WTC11 (cell line): ENCODE results near the gene KNDC1. TPM values are rescaled to one million over a fixed set of nuclear protein-coding genes. Genes with fewer than 3 reads are reported as not detected.

Experiments
- ATAC-seq: fragments of 200-7000 bp; cut with Tn5 transposase; 2 replicates; pipeline ENCODE4 v1.10.0; 2021; ENCODE audit warnings: mild to moderate bottlenecking, moderate library complexity
- CTCF ChIA-PET: fragments of 300-600 bp; sonication (Branson Sonifier 250); formaldehyde crosslinking; loops from one replicate; lab custom pipeline; 2021; ENCODE audit warnings: antibody characterized with exemption; lab: Charles Lee
- POLR2A ChIA-PET: fragments of 350-600 bp; sonication (Branson Sonifier 250); formaldehyde crosslinking; loops from one replicate; lab custom pipeline; 2021; ENCODE audit warnings: antibody characterized with exemption; lab: Charles Lee
- DNase-seq: peaks from one replicate; pipeline ENCODE4 v3.0.0; 2021; ENCODE audit warnings: low spot score
- H3K27ac Mint-ChIP-seq: 2 replicates; pipeline ENCODE4 v1.8.0; 2021; ENCODE audit warnings: mixed read lengths
- H3K27me3 Mint-ChIP-seq: 2 replicates; pipeline ENCODE4 v1.8.0; 2021; ENCODE audit warnings: low read depth, mild to moderate bottlenecking, moderate library complexity, mixed read lengths
- H3K36me3 Mint-ChIP-seq: 2 replicates; pipeline ENCODE4 v1.8.0; 2021; ENCODE audit warnings: mixed read lengths
- H3K4me1 Mint-ChIP-seq: 2 replicates; pipeline ENCODE4 v1.8.0; 2022; ENCODE audit warnings: mixed read lengths
- H3K4me3 Mint-ChIP-seq: 2 replicates; pipeline ENCODE4 v1.8.0; 2021; ENCODE audit warnings: mild to moderate bottlenecking, moderate library complexity, mixed read lengths
- H3K9me3 Mint-ChIP-seq: 2 replicates; pipeline ENCODE4 v1.8.0; 2021; ENCODE audit warnings: mixed read lengths
- CREM ChIP-seq: sonication (generic); formaldehyde crosslinking; IDR thresholded peaks from 2 replicates; pipeline ENCODE4 v1.8.1; 2022; ENCODE audit warnings: mild to moderate bottlenecking, missing genetic modification reagents, moderate library complexity
- CTCF ChIP-seq: fragments of 200-600 bp; IDR thresholded peaks from 2 replicates; pipeline ENCODE4 v1.8.0; 2022; ENCODE audit warnings: antibody characterized with exemption
- ELF4 ChIP-seq: sonication (generic); formaldehyde crosslinking; IDR thresholded peaks from 2 replicates; pipeline ENCODE4 v1.8.1; 2022; ENCODE audit warnings: low read depth, mild to moderate bottlenecking, moderate library complexity, missing genetic modification reagents
- ESRRA ChIP-seq: sonication (generic); formaldehyde crosslinking; IDR thresholded peaks from 2 replicates; pipeline ENCODE4 v1.8.1; 2022; ENCODE audit warnings: mild to moderate bottlenecking, missing genetic modification reagents, borderline replicate concordance
- FOXP1 ChIP-seq: sonication (generic); formaldehyde crosslinking; IDR thresholded peaks from 2 replicates; pipeline ENCODE4 v1.8.0; 2022; ENCODE audit warnings: missing genetic modification reagents, mild to moderate bottlenecking, moderate library complexity, borderline replicate concordance
- GRHL2 ChIP-seq: fragments of 250-450 bp; sonication (Bioruptor Pico); IDR thresholded peaks from 2 replicates; pipeline ENCODE4 v1.8.0; 2022; ENCODE audit warnings: mild to moderate bottlenecking, moderate library complexity; ENCODE audit not compliant: insufficient replicate concordance, severe bottlenecking
- GTF2I ChIP-seq: fragments of 250-450 bp; sonication (Bioruptor Pico); conservative IDR thresholded peaks from 2 replicates; pipeline ENCODE4 v1.4.0; 2021; ENCODE audit warnings: mild to moderate bottlenecking
- KAT7 ChIP-seq: sonication (generic); formaldehyde crosslinking; IDR thresholded peaks from 2 replicates; pipeline ENCODE4 v1.8.1; 2023; ENCODE audit warnings: missing genetic modification reagents, mild to moderate bottlenecking, borderline replicate concordance
- MXD4 ChIP-seq: fragments of 250-450 bp; sonication (Bioruptor Pico); IDR thresholded peaks from 2 replicates; pipeline ENCODE4 v1.8.0; 2021; ENCODE audit warnings: mild to moderate bottlenecking, moderate library complexity, borderline replicate concordance
- MYBL2 ChIP-seq: sonication (generic); formaldehyde crosslinking; IDR thresholded peaks from 2 replicates; pipeline ENCODE4 v1.8.1; 2023; ENCODE audit warnings: mild to moderate bottlenecking, moderate library complexity, missing genetic modification reagents
- NR1H2 ChIP-seq: sonication (generic); formaldehyde crosslinking; IDR thresholded peaks from 2 replicates; pipeline ENCODE4 v1.9.0; 2021; ENCODE audit warnings: mild to moderate bottlenecking, moderate library complexity, missing genetic modification reagents
- NR2C2 ChIP-seq: sonication (generic); formaldehyde crosslinking; IDR thresholded peaks from 2 replicates; pipeline ENCODE4 v1.8.0; 2022; ENCODE audit warnings: mild to moderate bottlenecking, missing genetic modification reagents
- SMAD4 ChIP-seq: sonication (generic); formaldehyde crosslinking; IDR thresholded peaks from 2 replicates; pipeline ENCODE4 v1.8.0; 2022; ENCODE audit warnings: mild to moderate bottlenecking, missing genetic modification reagents
- SOX15 ChIP-seq: fragments of 250-450 bp; sonication (Bioruptor Pico); IDR thresholded peaks from 2 replicates; pipeline ENCODE4 v1.9.0; 2021; ENCODE audit warnings: mild to moderate bottlenecking
- STAT6 ChIP-seq: sonication (generic); formaldehyde crosslinking; conservative IDR thresholded peaks from 2 replicates; pipeline ENCODE4 v1.8.1; 2023; ENCODE audit warnings: mild to moderate bottlenecking, low read depth, missing genetic modification reagents, moderate library complexity
- TCF7 ChIP-seq: sonication (generic); formaldehyde crosslinking; IDR thresholded peaks from 2 replicates; pipeline ENCODE4 v1.8.0; 2022; ENCODE audit warnings: mild to moderate bottlenecking, low read depth, missing genetic modification reagents, moderate library complexity
- TP53 ChIP-seq: sonication (generic); formaldehyde crosslinking; IDR thresholded peaks from 2 replicates; pipeline ENCODE4 v1.8.1; 2023; ENCODE audit warnings: mild to moderate bottlenecking, missing genetic modification reagents
- ZNF121 ChIP-seq: sonication (generic); formaldehyde crosslinking; IDR thresholded peaks from 2 replicates; pipeline ENCODE4 v1.8.0; 2023; ENCODE audit warnings: missing genetic modification reagents
- total RNA-seq: library from RNA; stranded (reverse); gene quantifications from 3 replicates; pipeline ENCODE4 v1.2.3, GENCODE V29; 2021
- TF ChIP-seq, protein P1 (sequence below): sonication (generic); formaldehyde crosslinking; IDR thresholded peaks from 2 replicates; pipeline ENCODE4 v1.8.0; 2023; ENCODE audit warnings: mild to moderate bottlenecking, missing genetic modification reagents
- TF ChIP-seq, protein P2 (sequence below): sonication (generic); formaldehyde crosslinking; IDR thresholded peaks from 2 replicates; pipeline ENCODE4 v1.8.0; 2023; ENCODE audit warnings: missing genetic modification reagents, mild to moderate bottlenecking, borderline replicate concordance
- TF ChIP-seq, protein P3 (sequence below): sonication (generic); formaldehyde crosslinking; IDR thresholded peaks from 2 replicates; pipeline ENCODE4 v1.8.1; 2022; ENCODE audit warnings: low read depth, mild to moderate bottlenecking, moderate library complexity, missing genetic modification reagents, borderline replicate concordance

Gene KNDC1
- total RNA-seq, 1 experiment from 2014 or later = 26.6 TPM

GRCh38 chr10:133226251-133226808 is 66.3 kb downstream of the KNDC1 start:
- POLR2A ChIA-PET = no interaction called here
- CTCF ChIA-PET = interaction anchor here (0.9 to 1.4 kb wide), 7 partner anchors 11 to 118 kb away, joined by 3 to 7 read pairs (median 3); partner anchors contain the start of gene ADAM8
- no peak overlapping the region for H3K4me3 Mint-ChIP-seq
- no peaks in the 10 kb centered on the region for H3K9me3 Mint-ChIP-seq
- no peak for ATAC-seq
- peaks cover 2% of the 10 kb centered on the region for H3K36me3 Mint-ChIP-seq
- DNase-seq = no peak
- TF ChIP-seq, protein P1, sequence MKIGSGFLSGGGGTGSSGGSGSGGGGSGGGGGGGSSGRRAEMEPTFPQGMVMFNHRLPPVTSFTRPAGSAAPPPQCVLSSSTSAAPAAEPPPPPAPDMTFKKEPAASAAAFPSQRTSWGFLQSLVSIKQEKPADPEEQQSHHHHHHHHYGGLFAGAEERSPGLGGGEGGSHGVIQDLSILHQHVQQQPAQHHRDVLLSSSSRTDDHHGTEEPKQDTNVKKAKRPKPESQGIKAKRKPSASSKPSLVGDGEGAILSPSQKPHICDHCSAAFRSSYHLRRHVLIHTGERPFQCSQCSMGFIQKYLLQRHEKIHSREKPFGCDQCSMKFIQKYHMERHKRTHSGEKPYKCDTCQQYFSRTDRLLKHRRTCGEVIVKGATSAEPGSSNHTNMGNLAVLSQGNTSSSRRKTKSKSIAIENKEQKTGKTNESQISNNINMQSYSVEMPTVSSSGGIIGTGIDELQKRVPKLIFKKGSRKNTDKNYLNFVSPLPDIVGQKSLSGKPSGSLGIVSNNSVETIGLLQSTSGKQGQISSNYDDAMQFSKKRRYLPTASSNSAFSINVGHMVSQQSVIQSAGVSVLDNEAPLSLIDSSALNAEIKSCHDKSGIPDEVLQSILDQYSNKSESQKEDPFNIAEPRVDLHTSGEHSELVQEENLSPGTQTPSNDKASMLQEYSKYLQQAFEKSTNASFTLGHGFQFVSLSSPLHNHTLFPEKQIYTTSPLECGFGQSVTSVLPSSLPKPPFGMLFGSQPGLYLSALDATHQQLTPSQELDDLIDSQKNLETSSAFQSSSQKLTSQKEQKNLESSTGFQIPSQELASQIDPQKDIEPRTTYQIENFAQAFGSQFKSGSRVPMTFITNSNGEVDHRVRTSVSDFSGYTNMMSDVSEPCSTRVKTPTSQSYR (CRISPR knock-in tag) = no peak
- TF ChIP-seq ESRRA (CRISPR knock-in tag) = no peak
- TF ChIP-seq, protein P2, sequence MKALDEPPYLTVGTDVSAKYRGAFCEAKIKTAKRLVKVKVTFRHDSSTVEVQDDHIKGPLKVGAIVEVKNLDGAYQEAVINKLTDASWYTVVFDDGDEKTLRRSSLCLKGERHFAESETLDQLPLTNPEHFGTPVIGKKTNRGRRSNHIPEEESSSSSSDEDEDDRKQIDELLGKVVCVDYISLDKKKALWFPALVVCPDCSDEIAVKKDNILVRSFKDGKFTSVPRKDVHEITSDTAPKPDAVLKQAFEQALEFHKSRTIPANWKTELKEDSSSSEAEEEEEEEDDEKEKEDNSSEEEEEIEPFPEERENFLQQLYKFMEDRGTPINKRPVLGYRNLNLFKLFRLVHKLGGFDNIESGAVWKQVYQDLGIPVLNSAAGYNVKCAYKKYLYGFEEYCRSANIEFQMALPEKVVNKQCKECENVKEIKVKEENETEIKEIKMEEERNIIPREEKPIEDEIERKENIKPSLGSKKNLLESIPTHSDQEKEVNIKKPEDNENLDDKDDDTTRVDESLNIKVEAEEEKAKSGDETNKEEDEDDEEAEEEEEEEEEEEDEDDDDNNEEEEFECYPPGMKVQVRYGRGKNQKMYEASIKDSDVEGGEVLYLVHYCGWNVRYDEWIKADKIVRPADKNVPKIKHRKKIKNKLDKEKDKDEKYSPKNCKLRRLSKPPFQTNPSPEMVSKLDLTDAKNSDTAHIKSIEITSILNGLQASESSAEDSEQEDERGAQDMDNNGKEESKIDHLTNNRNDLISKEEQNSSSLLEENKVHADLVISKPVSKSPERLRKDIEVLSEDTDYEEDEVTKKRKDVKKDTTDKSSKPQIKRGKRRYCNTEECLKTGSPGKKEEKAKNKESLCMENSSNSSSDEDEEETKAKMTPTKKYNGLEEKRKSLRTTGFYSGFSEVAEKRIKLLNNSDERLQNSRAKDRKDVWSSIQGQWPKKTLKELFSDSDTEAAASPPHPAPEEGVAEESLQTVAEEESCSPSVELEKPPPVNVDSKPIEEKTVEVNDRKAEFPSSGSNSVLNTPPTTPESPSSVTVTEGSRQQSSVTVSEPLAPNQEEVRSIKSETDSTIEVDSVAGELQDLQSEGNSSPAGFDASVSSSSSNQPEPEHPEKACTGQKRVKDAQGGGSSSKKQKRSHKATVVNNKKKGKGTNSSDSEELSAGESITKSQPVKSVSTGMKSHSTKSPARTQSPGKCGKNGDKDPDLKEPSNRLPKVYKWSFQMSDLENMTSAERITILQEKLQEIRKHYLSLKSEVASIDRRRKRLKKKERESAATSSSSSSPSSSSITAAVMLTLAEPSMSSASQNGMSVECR = no peak
- no peak for TF ChIP-seq MYBL2
- TF ChIP-seq, all 79 proteins: peak for 0
- H3K27ac Mint-ChIP-seq = peak overlapping the region; percentile 91
- peaks cover 30% of the 10 kb centered on the region for H3K4me1 Mint-ChIP-seq
- peaks cover 22% of the 10 kb centered on the region for H3K27me3 Mint-ChIP-seq

DNA sequence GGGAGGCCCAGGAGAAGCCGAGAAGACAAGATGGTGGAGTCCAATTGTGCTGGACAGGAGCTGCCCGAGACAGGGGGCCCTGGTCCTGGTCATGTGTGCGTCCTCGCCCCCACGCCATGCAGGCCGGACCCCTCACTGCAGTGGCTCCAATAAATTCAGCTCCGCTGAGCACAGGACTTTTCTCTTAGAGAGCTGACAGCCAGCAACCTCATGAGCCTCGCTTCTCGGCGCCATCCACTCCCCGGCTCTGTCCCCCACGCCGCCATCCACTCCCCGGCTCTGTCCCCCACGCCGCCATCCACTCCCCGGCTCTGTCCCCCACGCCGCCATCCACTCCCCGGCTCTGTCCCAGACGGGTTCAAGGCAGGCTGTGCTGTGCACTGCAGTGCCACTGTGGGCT is 67.2 kb downstream of the KNDC1 start:
- no peaks in the 10 kb centered on the region for H3K9me3 Mint-ChIP-seq
- H3K27ac Mint-ChIP-seq = 0 out of 2 replicates have a peak overlapping the region, but pooled peaks have one; percentile 60
- H3K4me1 Mint-ChIP-seq = peaks cover 37% of the 10 kb centered on the region
- ChIA-PET POLR2A (interaction anchor here (0.7 kb wide), 1 partner anchor 30 kb away, joined by 5 read pairs; no protein-coding TSS in a partner anchor), CTCF (interaction anchor here (0.7 to 1.4 kb wide), 7 partner anchors 12 to 281 kb away, joined by 3 to 7 read pairs (median 3); partner anchors contain the start of gene ADAM8)
- no peak overlapping the region for H3K4me3 Mint-ChIP-seq
- TF ChIP-seq ELF4 (no peak), CTCF (no peak), NR1H2 (CRISPR knock-in tag) (no peak), TP53 (CRISPR knock-in tag) (no peak), NR2C2 (CRISPR knock-in tag) (no peak), CREM (CRISPR knock-in tag) (no peak), KAT7 (no peak), GRHL2 (CRISPR knock-in tag) (no peak), ZNF121 (CRISPR knock-in tag) (no peak), GTF2I (CRISPR knock-in tag) (no peak), SMAD4 (CRISPR knock-in tag) (no peak), SOX15 (CRISPR knock-in tag) (no peak), MXD4 (CRISPR knock-in tag) (no peak), FOXP1 (CRISPR knock-in tag) (no peak), STAT6 (CRISPR knock-in tag) (no peak), TCF7 (CRISPR knock-in tag) (no peak)
- TF ChIP-seq, protein P3, sequence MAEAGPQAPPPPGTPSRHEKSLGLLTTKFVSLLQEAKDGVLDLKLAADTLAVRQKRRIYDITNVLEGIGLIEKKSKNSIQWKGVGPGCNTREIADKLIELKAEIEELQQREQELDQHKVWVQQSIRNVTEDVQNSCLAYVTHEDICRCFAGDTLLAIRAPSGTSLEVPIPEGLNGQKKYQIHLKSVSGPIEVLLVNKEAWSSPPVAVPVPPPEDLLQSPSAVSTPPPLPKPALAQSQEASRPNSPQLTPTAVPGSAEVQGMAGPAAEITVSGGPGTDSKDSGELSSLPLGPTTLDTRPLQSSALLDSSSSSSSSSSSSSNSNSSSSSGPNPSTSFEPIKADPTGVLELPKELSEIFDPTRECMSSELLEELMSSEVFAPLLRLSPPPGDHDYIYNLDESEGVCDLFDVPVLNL = no peak
- H3K27me3 Mint-ChIP-seq = peaks cover 30% of the 10 kb centered on the region
- DNase-seq (no peak), ATAC-seq (no peak)
- H3K36me3 Mint-ChIP-seq = peaks cover 6% of the 10 kb centered on the region
